ENCODE results near the gene POU5F1.
"Not testable (repeated sequence)": the region's sequence is repeated elsewhere in the genome, so short reads cannot be mapped to it uniquely, and the experiment has no call there.

The POU5F1 gene

GRCh38 chr6:31189223-31189622 is 18.7 kb upstream of the POU5F1 start:
- DNase-seq: not testable (repeated sequence)

- no peak for DNase-seq
These were observed 17.3 kb upstream of the POU5F1 start for GRCh38 chr6:31187780-31188194.

- DNase-seq: no peak
These were observed 15.7 kb upstream of the POU5F1 start for GRCh38 chr6:31186052-31186734.

- DNase-seq: not testable (repeated sequence)
These were observed 15.2 kb upstream of the POU5F1 start for GRCh38 chr6:31185695-31186051.

- DNase-seq: not testable (repeated sequence)
These were observed 13.4 kb upstream of the POU5F1 start for GRCh38 chr6:31183859-31184258.

- DNase-seq: not testable (repeated sequence)
These were observed 12.8 kb upstream of the POU5F1 start for GRCh38 chr6:31183287-31183686.

GRCh38 chr6:31180500-31180899 is 10.0 kb upstream of the POU5F1 start:
- DNase-seq: peak; percentile 85

GRCh38 chr6:31179896-31180295 is 9.4 kb upstream of the POU5F1 start:
- DNase-seq: no peak

GRCh38 chr6:31179042-31179386 is 8.5 kb upstream of the POU5F1 start:
- DNase-seq: no peak

GRCh38 chr6:31178143-31179041 is 7.9 kb upstream of the POU5F1 start:
- DNase-seq: no peak

GRCh38 chr6:31175971-31176370 is 5.5 kb upstream of the POU5F1 start:
- DNase-seq: peak; percentile 53

- DNase-seq: no peak
These were observed 3.9 kb upstream of the POU5F1 start for GRCh38 chr6:31174378-31174777.

GRCh38 chr6:31173406-31173805 is 2.9 kb upstream of the POU5F1 start:
- no peak for DNase-seq

- DNase-seq: no peak
These were observed 2.5 kb upstream of the POU5F1 start for GRCh38 chr6:31172973-31173384.

- DNase-seq: no peak
These were observed 1.7 kb upstream of the POU5F1 start for GRCh38 chr6:31171931-31172905.

GRCh38 chr6:31170987-31171671 is 647 bp upstream of the POU5F1 start:
- DNase-seq: no peak

GRCh38 chr6:31169858-31170599 is 453 bp downstream of the POU5F1 start:
- DNase-seq: not testable (repeated sequence)

- no peak for DNase-seq
These were observed 1.2 kb downstream of the POU5F1 start for GRCh38 chr6:31169123-31169857.

- DNase-seq: no peak
These were observed 1.9 kb downstream of the POU5F1 start for GRCh38 chr6:31168606-31169005.

GRCh38 chr6:31165986-31166385 is 4.5 kb downstream of the POU5F1 start:
- DNase-seq: no peak
